SK-N-SH (cell line): ENCODE data around the gene TCAF1. TPM values are rescaled to one million over a fixed set of nuclear protein-coding genes. Genes with fewer than 3 reads are reported as not detected.
"Not testable (repeated sequence)": the region's sequence is repeated elsewhere in the genome, so short reads cannot be mapped to it uniquely, and the experiment has no call there.

Source experiments
- CTCF ChIA-PET: fragments of 300-600, 350-600 bp; formaldehyde crosslinking; extraction: SDS; loops from one replicate; lab custom pipeline; 2021; lab: Yijun Ruan, JAX
- POLR2A ChIA-PET: fragments of 350-600 bp; sonication (Branson Sonifier 250); formaldehyde crosslinking; extraction: SDS; loops from one replicate; lab custom pipeline; 2020; ENCODE audit warnings: antibody characterized with exemption, inconsistent platforms; lab: Yijun Ruan, JAX
- DNase-seq: peaks from one replicate; pipeline ENCODE4 v3.0.0; 2012
- H2AFZ ChIP-seq: fragments of 200-600 bp; sonication (generic); 2 replicates; pipeline ENCODE4 v1.8.1; 2016; ENCODE audit warnings: antibody characterized with exemption, mild to moderate bottlenecking, low read depth
- H3F3A ChIP-seq: fragments of 200-600 bp; sonication (generic); replicated peaks from 2 replicates; pipeline ENCODE3; 2016; ENCODE audit warnings: antibody characterized with exemption, mild to moderate bottlenecking; ENCODE audit not compliant: insufficient read depth
- H3K27ac ChIP-seq, 2 experiments: fragments of 200-500 bp in 1 of 2; fragments of 200-600 bp in 1 of 2; sonication (Bioruptor generic) in 1 of 2; sonication (generic), shearing (Covaris generic) in 1 of 2; 2 replicates each; pipeline versions ENCODE4 v1.5.1 to v1.6.1; 2014 to 2016; ENCODE audit warnings: low read depth in 2 of 2, inconsistent platforms in 1 of 2, low read length in 1 of 2, mild to moderate bottlenecking in 1 of 2, mixed read lengths in 1 of 2
- H3K27me3 ChIP-seq: fragments of 200-600 bp; sonication (generic), shearing (Covaris generic); 2 replicates; pipeline ENCODE4 v1.6.1; 2016; ENCODE audit warnings: mixed run types; ENCODE audit not compliant: insufficient read depth
- H3K36me3 ChIP-seq, 2 experiments: fragments of 200-500 bp in 1 of 2; fragments of 200-600 bp in 1 of 2; sonication (Bioruptor generic) in 1 of 2; sonication (generic) in 1 of 2; replicated peaks in 1 of 2; 2 replicates each; pipeline versions ENCODE3 to v1.5.1; 2014 to 2016; ENCODE audit warnings: low read length in 1 of 2, mild to moderate bottlenecking in 1 of 2; ENCODE audit not compliant: insufficient read depth in 2 of 2, control insufficient read depth in 1 of 2
- H3K4me1 ChIP-seq, 2 experiments: fragments of 200-500 bp in 1 of 2; fragments of 200-600 bp in 1 of 2; sonication (Bioruptor generic) in 1 of 2; sonication (generic), shearing (Covaris generic) in 1 of 2; 2 replicates each; pipeline versions ENCODE4 v1.5.1 to v1.6.1; 2014 to 2016; ENCODE audit warnings: low read depth in 1 of 2, low read length in 1 of 2, mixed run types in 1 of 2; ENCODE audit not compliant: insufficient read depth in 2 of 2, control insufficient read depth in 1 of 2
- H3K4me2 ChIP-seq: fragments of 200-600 bp; sonication (generic), shearing (Covaris generic); 2 replicates; pipeline ENCODE4 v1.6.1; 2017; ENCODE audit warnings: mixed run types
- H3K4me3 ChIP-seq, 2 experiments: fragments of 200-500 bp in 1 of 2; fragments of 200-600 bp in 1 of 2; sonication (Bioruptor generic) in 1 of 2; sonication (generic), shearing (Covaris generic) in 1 of 2; 2 replicates each; pipeline versions ENCODE4 v1.5.1 to v1.8.1; 2014 to 2016; ENCODE audit warnings: low read depth in 2 of 2, inconsistent platforms in 1 of 2, low read length in 1 of 2, mild to moderate bottlenecking in 1 of 2, mixed read lengths in 1 of 2, moderate library complexity in 1 of 2
- H3K79me2 ChIP-seq: fragments of 200-600 bp; sonication (generic); 2 replicates; pipeline ENCODE4 v1.8.1; 2017; ENCODE audit warnings: mild to moderate bottlenecking; ENCODE audit not compliant: insufficient read depth
- H3K9ac ChIP-seq: fragments of 200-600 bp; sonication (generic); 2 replicates; pipeline ENCODE4 v1.6.1; 2017; ENCODE audit warnings: mixed run types
- H3K9me2 ChIP-seq: fragments of 200-600 bp; sonication (generic); 2 replicates; pipeline ENCODE4 v1.6.1; 2017; ENCODE audit warnings: mixed run types
- H3K9me3 ChIP-seq: fragments of 200-600 bp; sonication (generic); 2 replicates; pipeline ENCODE4 v1.6.1; 2017; ENCODE audit warnings: mixed run types, mild to moderate bottlenecking, moderate library complexity
- H4K20me1 ChIP-seq: fragments of 200-600 bp; sonication (generic); 2 replicates; pipeline ENCODE4 v1.6.1; 2017; ENCODE audit warnings: mild to moderate bottlenecking, mixed run types; ENCODE audit not compliant: insufficient read depth
- CTCF ChIP-seq: fragments of 200-600 bp; sonication (generic); IDR thresholded peaks from 2 replicates; pipeline ENCODE4 v1.6.1; 2017; ENCODE audit warnings: antibody characterized with exemption, mild to moderate bottlenecking, moderate library complexity
- MAX ChIP-seq: IDR thresholded peaks from 2 replicates; pipeline ENCODE4 v1.4.0; 2012; ENCODE audit warnings: low read depth
- RAD21 ChIP-seq: IDR thresholded peaks from 2 replicates; pipeline ENCODE4 v1.6.1; 2012; ENCODE audit warnings: mild to moderate bottlenecking, low read length
- SMC3 ChIP-seq: IDR thresholded peaks from 2 replicates; pipeline ENCODE4 v1.6.1; 2012; ENCODE audit warnings: low read depth, low read length, improper control_type of control experiment
- TAF1 ChIP-seq: IDR thresholded peaks from 2 replicates; pipeline ENCODE4 v1.6.1; 2012; ENCODE audit warnings: low read depth, mild to moderate bottlenecking, low read length, moderate library complexity, borderline replicate concordance
- WGBS: methylation state at CpG from one replicate; pipeline ENCODE4 v1.1.6; 2017; ENCODE audit warnings: low lambda C conversion rate; 5-methylcytosine and 5-hydroxymethylcytosine counted together
- polyA plus RNA-seq, 3 experiments: library from polyadenylated mRNA; depleted of rRNA; stranded (reverse); fragments of >200 nt; gene quantifications; 2 replicates each; pipeline ENCODE4 v1.2.3, GENCODE V29; 2012

The TCAF1 gene
- polyA plus RNA-seq, 1 of the 3 experiments (the other 2 are of a cell fraction) = 59.0 TPM

GRCh38 chr7:143846692-143847091, 55.3 kb downstream of the TCAF1 start:
- H3K9me2 ChIP-seq = 0 out of 2 replicates have a peak, but pooled peaks cover 6% of the 10 kb centered on the region
- no peak overlapping the region for H2AFZ ChIP-seq
- peaks cover 39% of the 10 kb centered on the region for H3K9me3 ChIP-seq
- no peak overlapping the region for H3K4me2 ChIP-seq
- no peaks in the 10 kb centered on the region for H3K4me1 ChIP-seq
- no peaks in the 10 kb centered on the region for H4K20me1 ChIP-seq
- TF ChIP-seq TAF1 = no peak
- peaks cover 15% of the 10 kb centered on the region for H3F3A ChIP-seq
- no peaks in the 10 kb centered on the region for H3K79me2 ChIP-seq
- H3K27ac ChIP-seq = no peak overlapping the region
- CTCF ChIA-PET = no interaction called here
- POLR2A ChIA-PET = no interaction called here
- no peak overlapping the region for H3K4me3 ChIP-seq
- no peak overlapping the region for H3K9ac ChIP-seq
- 70% methylated on average over 2 of the region's 2 CpGs for WGBS
- H3K36me3 ChIP-seq = peaks cover 26 to 39% of the 10 kb centered on the region in 2 experiments
- no peaks in the 10 kb centered on the region for H3K27me3 ChIP-seq
- no peak for DNase-seq

- DNase-seq, H3K4me2 ChIP-seq, H4K20me1 ChIP-seq, H3K9ac ChIP-seq, H3K27ac ChIP-seq, H3K27me3 ChIP-seq, CTCF ChIA-PET, H3K79me2 ChIP-seq, H3K4me3 ChIP-seq, H3K4me1 ChIP-seq, H3K9me2 ChIP-seq, H3K36me3 ChIP-seq, H3F3A ChIP-seq, H2AFZ ChIP-seq, POLR2A ChIA-PET: not testable (repeated sequence)
- H3K9me3 ChIP-seq = peaks cover 11% of the 10 kb centered on the region
- WGBS = 61% methylated on average over 2 of the region's 5 CpGs
- peak; percentile 29 for TF ChIP-seq CTCF
Observed at GRCh38 chr7:143841696-143842095, 60.3 kb downstream of the TCAF1 start.

- H3K79me2 ChIP-seq, H3K9me2 ChIP-seq, CTCF ChIA-PET, H3K9me3 ChIP-seq, H3K4me3 ChIP-seq, H3K4me2 ChIP-seq, POLR2A ChIA-PET, DNase-seq, H3F3A ChIP-seq, H3K9ac ChIP-seq, H3K27ac ChIP-seq, H3K36me3 ChIP-seq, H3K4me1 ChIP-seq, H2AFZ ChIP-seq, H4K20me1 ChIP-seq, H3K27me3 ChIP-seq: not testable (repeated sequence)
- WGBS = no CpG with 5 or more reads among the region's 1 CpG
Observed at GRCh38 chr7:143840062-143840461, 61.9 kb downstream of the TCAF1 start.

GRCh38 chr7:143837223-143837622, 64.8 kb downstream of the TCAF1 start:
- H3K9ac ChIP-seq, H3F3A ChIP-seq, CTCF ChIA-PET, H3K27ac ChIP-seq, H2AFZ ChIP-seq, H3K4me2 ChIP-seq, H3K9me2 ChIP-seq, DNase-seq, H3K79me2 ChIP-seq, H3K27me3 ChIP-seq, H3K36me3 ChIP-seq, H4K20me1 ChIP-seq, POLR2A ChIA-PET, H3K4me1 ChIP-seq, H3K9me3 ChIP-seq: not testable (repeated sequence)
- TF ChIP-seq RAD21 (peak; percentile 26; the same call in 1 of the 2 replicates), MAX (0 out of 2 replicates have a peak, but pooled peaks have one; percentile 27), SMC3 (peak; percentile 36)
- peak overlapping the region in 1 of 2 experiments; percentile 33; a peak in 1 of 4 replicates for H3K4me3 ChIP-seq
- 2% methylated on average over 15 of the region's 24 CpGs for WGBS
